HPDE6-E6E7 (cell line): ENCODE data around the gene NACA2.

ENCODE experiments used
- DNase-seq: peaks from one replicate; pipeline ENCODE4 v3.0.0; 2011; ENCODE audit warnings: missing footprints; ENCODE audit errors: extremely low spot score

The NACA2 gene

DNA sequence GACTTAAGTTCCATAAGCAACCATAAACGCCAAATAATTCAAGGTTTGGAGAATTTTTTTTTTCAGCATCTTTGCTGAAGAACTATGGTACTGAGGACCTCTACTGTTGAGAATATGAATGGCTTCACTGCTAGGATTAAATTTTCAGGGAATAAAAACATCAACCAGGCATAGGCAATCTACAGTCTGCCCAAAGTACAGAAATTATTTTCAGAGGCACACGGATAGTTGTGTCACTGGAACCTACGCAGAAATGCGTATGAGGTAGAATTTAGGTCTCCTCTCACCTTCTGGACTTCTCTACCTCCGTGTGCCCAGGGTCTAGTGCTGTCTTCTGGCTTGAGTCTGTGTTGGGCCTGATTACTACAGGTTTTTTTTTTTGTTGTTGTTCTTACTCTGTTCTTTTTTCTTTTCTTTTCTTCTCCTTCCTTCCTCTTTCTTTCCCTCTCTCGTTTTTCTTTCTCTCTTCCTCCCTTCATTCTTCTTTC, 39.7 kb downstream of the NACA2 start:
- DNase-seq, result peak; percentile 44

DNA sequence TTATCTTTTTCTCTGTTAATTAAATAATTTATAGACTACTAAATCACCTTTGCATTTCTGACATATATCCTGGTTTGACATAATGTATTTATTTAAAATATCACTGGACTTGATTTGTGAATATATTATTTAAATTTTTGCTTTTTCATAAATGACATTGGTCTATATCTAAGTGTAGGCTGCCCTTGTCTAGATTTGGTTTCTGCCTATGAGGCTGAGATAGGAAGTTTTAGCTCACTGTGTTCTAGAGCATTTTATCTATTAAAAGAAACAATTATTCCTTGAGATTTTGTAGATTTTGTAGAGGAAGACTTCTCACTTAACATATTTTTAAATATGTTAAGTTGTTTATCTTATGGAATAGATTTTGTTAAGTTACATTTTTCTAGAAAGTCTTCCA, 43.9 kb downstream of the NACA2 start:
- DNase-seq, result no peak

DNA sequence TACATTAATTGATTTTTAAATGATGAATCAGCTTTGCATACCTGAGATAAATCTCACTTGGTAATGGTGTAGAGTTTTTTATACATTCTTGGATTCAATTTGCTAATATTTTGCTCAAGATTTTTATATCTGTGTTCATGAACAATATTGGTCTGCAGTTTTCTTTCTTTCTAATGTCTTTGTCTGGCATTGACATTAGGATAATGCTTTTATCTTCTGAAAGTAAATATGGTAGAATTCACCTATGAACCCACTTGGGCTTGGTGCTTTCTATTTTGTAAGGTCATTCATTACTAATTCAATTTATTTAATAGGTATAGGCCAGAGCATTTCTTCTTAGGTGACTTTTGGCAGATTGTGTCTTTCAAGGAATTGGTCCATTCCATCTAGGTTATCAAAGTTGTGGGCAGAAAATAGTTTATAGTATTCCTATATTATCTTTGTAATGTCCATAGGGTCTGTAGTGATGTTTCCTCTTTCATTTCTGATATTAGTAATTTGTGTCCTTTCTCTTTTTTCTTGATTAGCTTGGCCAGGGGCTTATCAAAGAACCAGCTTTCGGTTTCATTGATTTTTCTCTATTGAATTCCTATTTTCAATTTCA, 45.6 kb downstream of the NACA2 start:
- DNase-seq, result no peak

DNA sequence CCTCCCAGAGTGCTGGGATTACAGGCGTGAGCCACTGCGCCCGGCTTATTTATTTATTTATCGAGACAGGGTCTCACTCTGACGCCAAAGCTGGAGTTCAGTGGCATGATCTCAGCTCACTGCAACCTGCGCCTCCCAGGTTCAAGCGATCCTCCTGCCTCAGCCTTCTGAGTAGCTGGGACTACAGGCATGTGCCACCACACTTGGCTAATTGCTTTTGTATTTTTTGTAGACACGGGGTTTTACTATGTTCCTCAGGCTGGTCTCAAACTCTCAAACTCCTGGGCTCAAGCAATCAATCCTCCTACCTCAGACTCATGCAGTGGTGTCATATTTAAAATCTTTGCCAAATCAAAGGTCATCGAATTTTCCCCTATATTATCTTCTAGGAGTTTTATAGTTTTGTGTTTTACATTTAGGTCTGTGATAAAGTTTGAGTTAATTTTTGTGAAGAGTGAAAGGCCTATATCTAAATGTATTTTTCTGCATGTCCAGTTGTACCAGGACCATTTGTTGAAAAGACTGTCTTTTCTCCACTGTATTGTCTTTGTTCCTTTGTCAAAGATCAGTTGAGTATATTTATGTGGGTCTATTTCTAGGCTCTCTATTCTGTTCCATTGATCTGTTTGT, 47.1 kb downstream of the NACA2 start:
- DNase-seq, result no peak

DNA sequence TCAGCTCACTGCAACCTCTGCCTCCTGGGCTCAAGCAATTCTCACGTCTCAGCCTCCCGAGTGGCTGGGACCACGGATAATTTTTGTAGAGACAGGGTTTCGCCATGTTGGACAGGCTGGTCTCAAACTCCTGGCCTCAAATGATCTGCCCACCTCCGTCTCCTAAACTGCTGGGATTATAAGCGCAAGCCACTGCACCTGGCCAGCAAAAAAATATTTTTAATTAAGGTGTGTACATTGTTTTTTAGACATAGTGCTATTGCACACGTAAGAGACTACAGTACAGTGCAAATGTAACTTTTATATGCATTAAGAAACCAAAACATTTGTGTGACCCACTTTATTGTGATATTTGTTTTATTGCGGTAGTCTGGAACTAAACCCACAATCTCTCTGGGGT, 49.0 kb downstream of the NACA2 start:
- DNase-seq, result no peak

DNA sequence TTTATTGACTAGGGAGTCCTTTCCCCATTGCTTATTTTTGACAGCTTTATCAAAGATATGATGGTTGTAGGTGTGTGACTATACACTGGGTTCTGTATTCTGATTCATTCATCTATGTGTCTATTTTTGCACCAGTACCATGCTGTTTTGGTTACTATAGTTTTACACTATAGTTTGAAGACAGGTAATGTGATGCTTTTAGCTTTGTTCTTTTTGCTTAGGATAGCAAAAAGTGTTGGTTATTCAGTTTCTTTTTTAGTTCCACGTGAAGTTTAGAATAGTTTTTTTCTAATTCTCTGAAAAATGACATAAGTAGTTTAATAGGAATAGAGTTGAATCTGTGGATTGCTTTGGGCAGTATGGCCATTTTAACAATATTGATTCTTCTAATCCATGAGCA, 50.1 kb downstream of the NACA2 start:
- no peak for DNase-seq
